Measurements from ENCODE around the gene MTUS2. TPM values are rescaled to one million over a fixed set of nuclear protein-coding genes. Genes with fewer than 3 reads are reported as not detected.

MTUS2 gene
- total RNA-seq, 1 donor, result 0.36 TPM

GRCh38 chr13:29171244-29171643, 351.1 kb downstream of the MTUS2 start:
- Histone ChIP-seq H3K79me2 (ENCODE audit: insufficient read depth, low read length) (no peaks in the 10 kb centered on the region), H3K27me3 (ENCODE audit: insufficient read depth, low read length) (no peaks in the 10 kb centered on the region), H3K4me1 (ENCODE audit: insufficient read depth, low read length) (no peaks in the 10 kb centered on the region), H3K4me3 (ENCODE audit: insufficient read depth, low read length) (no peak overlapping the region), H3K4me2 (ENCODE audit: insufficient read depth, low read length) (no peak overlapping the region), H4K20me1 (ENCODE audit: insufficient read depth, low read length) (no peaks in the 10 kb centered on the region), H3K36me3 (ENCODE audit: insufficient read depth, low read length) (no peaks in the 10 kb centered on the region), H3K27ac (ENCODE audit: low read depth, low read length) (no peak overlapping the region), H2AFZ (ENCODE audit: low read length) (no peak overlapping the region), H3K9me3 (ENCODE audit: low read depth, low read length) (no peaks in the 10 kb centered on the region)
- no peak for DNase-seq (ENCODE audit: insufficient read length, low spot score, missing footprints)
- TF ChIP-seq CTCF (IDR thresholded peaks at IDR 0.05; ENCODE audit: extremely low read depth, low read depth, low read length), result no peak

- H3K4me2 ChIP-seq (ENCODE audit: insufficient read depth, low read length), result no peak overlapping the region
- H4K20me1 ChIP-seq (ENCODE audit: insufficient read depth, low read length), result no peaks in the 10 kb centered on the region
- no peak overlapping the region for H3K27ac ChIP-seq (ENCODE audit: low read depth, low read length)
- H3K27me3 ChIP-seq (ENCODE audit: insufficient read depth, low read length), result no peaks in the 10 kb centered on the region
- no peak for TF ChIP-seq CTCF (IDR thresholded peaks at IDR 0.05; ENCODE audit: extremely low read depth, low read depth, low read length)
- peaks cover 2% of the 10 kb centered on the region for H3K9me3 ChIP-seq (ENCODE audit: low read depth, low read length)
- no peak overlapping the region for H2AFZ ChIP-seq (ENCODE audit: low read length)
- no peak for DNase-seq (ENCODE audit: insufficient read length, low spot score, missing footprints)
- H3K79me2 ChIP-seq (ENCODE audit: insufficient read depth, low read length), result no peaks in the 10 kb centered on the region
- H3K4me1 ChIP-seq (ENCODE audit: insufficient read depth, low read length), result no peaks in the 10 kb centered on the region
- H3K36me3 ChIP-seq (ENCODE audit: insufficient read depth, low read length), result no peaks in the 10 kb centered on the region
- H3K4me3 ChIP-seq (ENCODE audit: insufficient read depth, low read length), result no peak overlapping the region
These were observed 354.0 kb downstream of the MTUS2 start for GRCh38 chr13:29174093-29174492.

GRCh38 chr13:29175250-29175873, 355.2 kb downstream of the MTUS2 start:
- no peak overlapping the region for H2AFZ ChIP-seq (ENCODE audit: low read length)
- no peaks in the 10 kb centered on the region for H3K79me2 ChIP-seq (ENCODE audit: insufficient read depth, low read length)
- H4K20me1 ChIP-seq (ENCODE audit: insufficient read depth, low read length), result no peaks in the 10 kb centered on the region
- H3K27ac ChIP-seq (ENCODE audit: low read depth, low read length), result no peak overlapping the region
- peaks cover 2% of the 10 kb centered on the region for H3K9me3 ChIP-seq (ENCODE audit: low read depth, low read length)
- no peaks in the 10 kb centered on the region for H3K4me1 ChIP-seq (ENCODE audit: insufficient read depth, low read length)
- H3K27me3 ChIP-seq (ENCODE audit: insufficient read depth, low read length), result no peaks in the 10 kb centered on the region
- H3K4me3 ChIP-seq (ENCODE audit: insufficient read depth, low read length), result no peak overlapping the region
- H3K36me3 ChIP-seq (ENCODE audit: insufficient read depth, low read length), result no peaks in the 10 kb centered on the region
- H3K4me2 ChIP-seq (ENCODE audit: insufficient read depth, low read length), result no peak overlapping the region
- no peak for DNase-seq (ENCODE audit: insufficient read length, low spot score, missing footprints)
- no peak for TF ChIP-seq CTCF (IDR thresholded peaks at IDR 0.05; ENCODE audit: extremely low read depth, low read depth, low read length)

GRCh38 chr13:29180055-29180454, 359.9 kb downstream of the MTUS2 start:
- DNase-seq (ENCODE audit: insufficient read length, low spot score, missing footprints), result no peak
- H3K27me3 ChIP-seq (ENCODE audit: insufficient read depth, low read length), result no peaks in the 10 kb centered on the region
- no peak overlapping the region for H3K4me3 ChIP-seq (ENCODE audit: insufficient read depth, low read length)
- no peaks in the 10 kb centered on the region for H4K20me1 ChIP-seq (ENCODE audit: insufficient read depth, low read length)
- H2AFZ ChIP-seq (ENCODE audit: low read length), result no peak overlapping the region
- H3K9me3 ChIP-seq (ENCODE audit: low read depth, low read length), result peaks cover 2% of the 10 kb centered on the region
- H3K27ac ChIP-seq (ENCODE audit: low read depth, low read length), result no peak overlapping the region
- no peaks in the 10 kb centered on the region for H3K79me2 ChIP-seq (ENCODE audit: insufficient read depth, low read length)
- no peaks in the 10 kb centered on the region for H3K36me3 ChIP-seq (ENCODE audit: insufficient read depth, low read length)
- no peak for TF ChIP-seq CTCF (IDR thresholded peaks at IDR 0.05; ENCODE audit: extremely low read depth, low read depth, low read length)
- H3K4me2 ChIP-seq (ENCODE audit: insufficient read depth, low read length), result no peak overlapping the region
- H3K4me1 ChIP-seq (ENCODE audit: insufficient read depth, low read length), result no peaks in the 10 kb centered on the region

Data from osteoblast (primary cell).